Keratinocyte (primary cell): ENCODE measurements around the gene INPP5E. TPM values are rescaled to one million over a fixed set of nuclear protein-coding genes. Genes with fewer than 3 reads are reported as not detected.

Experiments used
- DNase-seq: peaks from one replicate; pipeline ENCODE4 v3.0.0-alpha.2; 2011; ENCODE audit warnings: low read depth, missing footprints, low spot score
- FAIRE-seq: peaks from 2 replicates; lab custom pipeline; 2011; peaks lifted over from hg19 to GRCh38; lab: Jason Lieb, UNC
- H2AFZ ChIP-seq: 2 replicates; pipeline ENCODE4 v1.6.0; 2012; ENCODE audit warnings: low read length, control low read depth, inconsistent platforms; ENCODE audit not compliant: control insufficient read depth
- H3K27ac ChIP-seq: 2 replicates; pipeline ENCODE4 v1.5.1; 2011; ENCODE audit warnings: low read length; ENCODE audit not compliant: control insufficient read depth, insufficient read depth
- H3K27me3 ChIP-seq: 3 replicates; pipeline ENCODE4 v1.6.0; 2011; ENCODE audit warnings: low read length; ENCODE audit not compliant: control insufficient read depth, insufficient read depth; ENCODE audit errors: extremely low read depth
- H3K36me3 ChIP-seq, 2 experiments: 2 replicates in 1 of 2; 3 replicates in 1 of 2; pipeline ENCODE4 v1.5.1; 2011; ENCODE audit warnings: low read length in 2 of 2, mild to moderate bottlenecking in 1 of 2; ENCODE audit not compliant: control insufficient read depth in 2 of 2, insufficient read depth in 2 of 2; ENCODE audit errors: extremely low read depth in 1 of 2
- H3K4me1 ChIP-seq: 3 replicates; pipeline ENCODE4 v1.5.1; 2011; ENCODE audit warnings: low read length; ENCODE audit not compliant: control insufficient read depth, insufficient read depth; ENCODE audit errors: extremely low read depth
- H3K4me2 ChIP-seq: 3 replicates; pipeline ENCODE4 v1.6.0; 2011; ENCODE audit warnings: low read depth, low read length; ENCODE audit not compliant: control insufficient read depth, insufficient read depth; ENCODE audit errors: extremely low read depth
- H3K4me3 ChIP-seq, 3 experiments: fragments of 200-600 bp in 1 of 3; sonication (generic) in 1 of 3; 2 replicates in 2 of 3; 3 replicates in 1 of 3; pipeline ENCODE4 v1.5.1; 2011 to 2016; ENCODE audit warnings: low read length in 3 of 3, mild to moderate bottlenecking in 3 of 3, control low read depth in 2 of 3, inconsistent platforms in 1 of 3, low read depth in 1 of 3, mixed read lengths in 1 of 3, mixed run types in 1 of 3, moderate library complexity in 1 of 3; ENCODE audit not compliant: control insufficient read depth in 2 of 3, insufficient read depth in 2 of 3; ENCODE audit errors: extremely low read depth in 1 of 3
- H3K79me2 ChIP-seq: 2 replicates; pipeline ENCODE4 v1.6.0; 2012; ENCODE audit warnings: low read length; ENCODE audit not compliant: control insufficient read depth, insufficient read depth
- H3K9ac ChIP-seq: 3 replicates; pipeline ENCODE4 v1.6.0; 2011; ENCODE audit warnings: low read length; ENCODE audit not compliant: control insufficient read depth, insufficient read depth; ENCODE audit errors: extremely low read depth
- H3K9me1 ChIP-seq: 3 replicates; pipeline ENCODE4 v1.6.0; 2011; ENCODE audit warnings: low read length; ENCODE audit not compliant: control insufficient read depth, insufficient read depth; ENCODE audit errors: extremely low read depth
- H3K9me3 ChIP-seq: 2 replicates; pipeline ENCODE4 v1.5.1; 2012; ENCODE audit warnings: low read depth, low read length; ENCODE audit not compliant: control insufficient read depth
- H4K20me1 ChIP-seq: 3 replicates; pipeline ENCODE4 v1.6.0; 2011; ENCODE audit warnings: low read length; ENCODE audit not compliant: control insufficient read depth, insufficient read depth; ENCODE audit errors: extremely low read depth
- EZH2 ChIP-seq: IDR thresholded peaks from one replicate; pipeline ENCODE4 v1.6.1; 2012; ENCODE audit warnings: inconsistent platforms, mild to moderate bottlenecking, low read length, moderate library complexity
- dilution Hi-C: fragments of 300-500 bp; cut with MboI; formaldehyde crosslinking; loops from one replicate; pipeline ENCODE4 v1.7.0; 2020; ENCODE audit warnings: low sequenced_read_pairs; ENCODE audit not compliant: extremely low pct_ligation_motif_present
- polyA plus RNA-seq, 5 experiments: library from polyadenylated mRNA; depleted of rRNA in 3 of 5; stranded (reverse) in 3 of 5; stranded (forward) in 1 of 5; unstranded in 1 of 5; fragments of >200 nt; gene quantifications; 1 replicate in 1 of 5; 2 replicates in 3 of 5; 3 replicates in 1 of 5; pipeline versions ENCODE4 v1.2.1 to v1.2.3, GENCODE V29; 2011 to 2012; ENCODE audit warnings: missing spikeins in 2 of 5, low read depth in 1 of 5, low replicate concordance in 1 of 5
- TF ChIP-seq, protein P1 (sequence below), 3 experiments: IDR thresholded peaks in 1 of 3; conservative IDR thresholded peaks in 1 of 3; optimal IDR thresholded peaks in 1 of 3; 2 replicates in 2 of 3; 3 replicates in 1 of 3; pipeline versions ENCODE3 to v1.5.1; 2011; ENCODE audit warnings: low read length in 3 of 3, mild to moderate bottlenecking in 3 of 3, moderate library complexity in 2 of 3, control low read depth in 1 of 3, inconsistent platforms in 1 of 3; ENCODE audit not compliant: insufficient read depth in 2 of 3; ENCODE audit errors: extremely low read depth in 1 of 3

INPP5E gene
- polyA plus RNA-seq, 1 donor (not counting 4 experiments of a cell fraction or from before 2014, with no cell fraction given) = 4.4 TPM

DNA sequence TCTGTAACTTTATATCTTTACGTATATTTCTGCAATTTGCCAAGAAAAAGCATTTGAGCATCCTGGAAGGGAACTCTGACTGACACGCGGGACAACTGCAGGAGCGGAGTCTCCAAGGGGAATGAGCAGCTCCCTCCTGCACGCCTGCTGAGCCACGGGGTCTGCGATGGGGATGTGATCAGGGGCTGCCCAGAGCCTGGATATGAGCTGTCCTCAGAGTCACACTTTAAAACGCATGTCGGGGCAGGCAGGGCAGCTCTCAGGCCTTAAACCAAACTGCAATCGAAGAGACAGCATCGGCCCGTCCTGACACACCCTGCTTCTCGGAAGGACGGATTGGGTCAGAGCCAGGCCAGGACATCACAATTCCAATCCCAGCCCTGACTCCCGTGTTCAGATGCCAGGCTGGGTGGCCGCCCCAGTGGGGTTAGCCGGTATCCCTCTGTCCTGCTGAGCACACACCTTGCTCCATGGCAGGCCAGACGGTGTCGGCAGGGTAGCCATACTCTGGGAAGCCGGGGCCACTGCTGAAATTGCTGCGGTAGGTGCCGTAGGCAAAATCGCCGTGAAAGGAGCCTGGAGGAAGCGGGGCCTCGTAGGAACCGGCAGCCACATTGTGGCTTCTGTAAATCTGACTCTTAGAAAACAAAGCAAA, 26.0 kb upstream of the INPP5E start:
- FAIRE-seq (no peak), DNase-seq (no peak)
- dilution Hi-C loops = no loop called here
- Histone ChIP-seq H3K9ac (no peak overlapping the region), H3K27me3 (no peaks in the 10 kb centered on the region), H3K79me2 (peaks cover 32% of the 10 kb centered on the region), H4K20me1 (peaks cover 11% of the 10 kb centered on the region), H3K4me2 (no peak overlapping the region), H3K4me1 (no peaks in the 10 kb centered on the region), H3K27ac (no peak overlapping the region), H3K36me3 (peaks cover 57 to 77% of the 10 kb centered on the region in 2 experiments), H3K9me1 (no peaks in the 10 kb centered on the region), H3K4me3 (no peak overlapping the region), H2AFZ (no peak overlapping the region), H3K9me3 (no peaks in the 10 kb centered on the region)
- TF ChIP-seq EZH2 = no peak
- TF ChIP-seq, protein P1, sequence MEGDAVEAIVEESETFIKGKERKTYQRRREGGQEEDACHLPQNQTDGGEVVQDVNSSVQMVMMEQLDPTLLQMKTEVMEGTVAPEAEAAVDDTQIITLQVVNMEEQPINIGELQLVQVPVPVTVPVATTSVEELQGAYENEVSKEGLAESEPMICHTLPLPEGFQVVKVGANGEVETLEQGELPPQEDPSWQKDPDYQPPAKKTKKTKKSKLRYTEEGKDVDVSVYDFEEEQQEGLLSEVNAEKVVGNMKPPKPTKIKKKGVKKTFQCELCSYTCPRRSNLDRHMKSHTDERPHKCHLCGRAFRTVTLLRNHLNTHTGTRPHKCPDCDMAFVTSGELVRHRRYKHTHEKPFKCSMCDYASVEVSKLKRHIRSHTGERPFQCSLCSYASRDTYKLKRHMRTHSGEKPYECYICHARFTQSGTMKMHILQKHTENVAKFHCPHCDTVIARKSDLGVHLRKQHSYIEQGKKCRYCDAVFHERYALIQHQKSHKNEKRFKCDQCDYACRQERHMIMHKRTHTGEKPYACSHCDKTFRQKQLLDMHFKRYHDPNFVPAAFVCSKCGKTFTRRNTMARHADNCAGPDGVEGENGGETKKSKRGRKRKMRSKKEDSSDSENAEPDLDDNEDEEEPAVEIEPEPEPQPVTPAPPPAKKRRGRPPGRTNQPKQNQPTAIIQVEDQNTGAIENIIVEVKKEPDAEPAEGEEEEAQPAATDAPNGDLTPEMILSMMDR (optimal IDR thresholded peaks at IDR 0.05 in 1 of 3, IDR thresholded peaks at IDR 0.05 in 1 of 3, conservative IDR thresholded peaks at IDR 0.05 in 1 of 3; ENCODE audit: extremely low read depth in 1 of 3, insufficient read depth in 2 of 3, low read length in 3 of 3) = no peak

DNA sequence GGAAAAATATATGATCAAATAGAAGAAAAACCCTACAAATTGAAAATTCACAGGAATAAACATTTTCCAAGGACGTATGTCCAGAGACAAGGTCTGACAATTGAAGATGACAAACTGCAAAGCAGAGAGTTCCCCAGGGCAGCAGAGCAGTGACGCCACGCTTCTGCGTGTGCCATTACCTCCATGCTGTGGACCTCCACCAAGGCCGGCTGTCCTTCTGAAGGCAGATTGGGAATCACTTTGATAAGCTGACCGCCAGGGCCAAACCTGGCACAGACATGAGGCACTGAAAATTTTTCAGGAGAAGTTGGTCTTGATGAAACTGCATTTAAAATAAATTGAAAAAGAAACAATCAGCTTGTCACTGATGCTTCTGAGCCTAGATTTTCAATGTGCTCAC, 24.6 kb upstream of the INPP5E start:
- H3K27me3 ChIP-seq = no peaks in the 10 kb centered on the region
- H3K4me2 ChIP-seq = no peak overlapping the region
- H3K4me3 ChIP-seq = no peak overlapping the region
- peaks cover 49 to 74% of the 10 kb centered on the region in 2 experiments for H3K36me3 ChIP-seq
- DNase-seq (no peak), FAIRE-seq (no peak)
- peaks cover 21% of the 10 kb centered on the region for H3K79me2 ChIP-seq
- H4K20me1 ChIP-seq = peaks cover 5% of the 10 kb centered on the region
- TF ChIP-seq, protein P1 (optimal IDR thresholded peaks at IDR 0.05 in 1 of 3, IDR thresholded peaks at IDR 0.05 in 1 of 3, conservative IDR thresholded peaks at IDR 0.05 in 1 of 3; ENCODE audit: extremely low read depth in 1 of 3, insufficient read depth in 2 of 3, low read length in 3 of 3) = no peak
- no peak for TF ChIP-seq EZH2
- dilution Hi-C loops = no loop called here
- no peak overlapping the region for H3K9ac ChIP-seq
- no peaks in the 10 kb centered on the region for H3K9me3 ChIP-seq
- no peak overlapping the region for H3K27ac ChIP-seq
- H2AFZ ChIP-seq = no peak overlapping the region
- no peaks in the 10 kb centered on the region for H3K4me1 ChIP-seq
- H3K9me1 ChIP-seq = no peaks in the 10 kb centered on the region
